ENCODE results near the gene C19orf12.

C19orf12 gene

GRCh38 chr19:29714953-29715700 lies at the start of gene C19orf12:
TSS of gene C19orf12 (minus strand) at chr19:29715261. CDS start at chr19:29708413, 6,848 bp downstream.
- peak within 1 kb of the TSS; percentile 53 for H3K4me3 ChIP-seq (ENCODE audit: low read depth, low read length)

- no peak overlapping the region for H3K4me3 ChIP-seq (ENCODE audit: low read depth, low read length)
Measured at GRCh38 chr19:29764361-29764760, 49.3 kb upstream of the C19orf12 start.

- H3K4me3 ChIP-seq (ENCODE audit: low read depth, low read length) = no peak overlapping the region
Measured at GRCh38 chr19:29763196-29763595, 48.1 kb upstream of the C19orf12 start.

- H3K4me3 ChIP-seq (ENCODE audit: low read depth, low read length) = no peak overlapping the region
Measured at GRCh38 chr19:29761575-29762232, 46.6 kb upstream of the C19orf12 start.

- no peak overlapping the region for H3K4me3 ChIP-seq (ENCODE audit: low read depth, low read length)
Measured at GRCh38 chr19:29760752-29761502, 45.9 kb upstream of the C19orf12 start.

- H3K4me3 ChIP-seq (ENCODE audit: low read depth, low read length) = no peak overlapping the region
Measured at GRCh38 chr19:29759359-29759758, 44.3 kb upstream of the C19orf12 start.

GRCh38 chr19:29758863-29759262 lies 43.8 kb upstream of the C19orf12 start:
- H3K4me3 ChIP-seq (ENCODE audit: low read depth, low read length) = no peak overlapping the region

- no peak overlapping the region for H3K4me3 ChIP-seq (ENCODE audit: low read depth, low read length)
Measured at GRCh38 chr19:29757551-29757950, 42.5 kb upstream of the C19orf12 start.

GRCh38 chr19:29753934-29754305 lies 38.9 kb upstream of the C19orf12 start:
- H3K4me3 ChIP-seq (ENCODE audit: low read depth, low read length) = no peak overlapping the region

GRCh38 chr19:29753190-29753933 lies 38.3 kb upstream of the C19orf12 start:
- no peak overlapping the region for H3K4me3 ChIP-seq (ENCODE audit: low read depth, low read length)

GRCh38 chr19:29752450-29753025 lies 37.5 kb upstream of the C19orf12 start:
- H3K4me3 ChIP-seq (ENCODE audit: low read depth, low read length) = no peak overlapping the region

GRCh38 chr19:29751932-29752331 lies 36.9 kb upstream of the C19orf12 start:
- no peak overlapping the region for H3K4me3 ChIP-seq (ENCODE audit: low read depth, low read length)

- no peak overlapping the region for H3K4me3 ChIP-seq (ENCODE audit: low read depth, low read length)
Measured at GRCh38 chr19:29750001-29750400, 34.9 kb upstream of the C19orf12 start.

GRCh38 chr19:29748996-29749849 lies 34.2 kb upstream of the C19orf12 start:
- H3K4me3 ChIP-seq (ENCODE audit: low read depth, low read length) = no peak overlapping the region

- H3K4me3 ChIP-seq (ENCODE audit: low read depth, low read length) = no peak overlapping the region
Measured at GRCh38 chr19:29745253-29745652, 30.2 kb upstream of the C19orf12 start.

- no peak overlapping the region for H3K4me3 ChIP-seq (ENCODE audit: low read depth, low read length)
Measured at GRCh38 chr19:29743681-29744080, 28.6 kb upstream of the C19orf12 start.

- H3K4me3 ChIP-seq (ENCODE audit: low read depth, low read length) = no peak overlapping the region
Measured at GRCh38 chr19:29741776-29742175, 26.7 kb upstream of the C19orf12 start.

- no peak overlapping the region for H3K4me3 ChIP-seq (ENCODE audit: low read depth, low read length)
Measured at GRCh38 chr19:29741226-29741625, 26.2 kb upstream of the C19orf12 start.

GRCh38 chr19:29737461-29738000 lies 22.5 kb upstream of the C19orf12 start:
- no peak overlapping the region for H3K4me3 ChIP-seq (ENCODE audit: low read depth, low read length)

- H3K4me3 ChIP-seq (ENCODE audit: low read depth, low read length) = no peak overlapping the region
Measured at GRCh38 chr19:29735829-29736228, 20.8 kb upstream of the C19orf12 start.

Measured in iPS-11a (cell line).